Cardiac fibroblast (primary cell): ENCODE results near the gene TGFB2.

ENCODE experiments used
- DNase-seq, 2 donors: peaks; one replicate each; pipeline versions ENCODE4 v3.0.0 to v3.0.0-alpha.2; 2010; ENCODE audit warnings: low read depth in 2 of 2
- H3K4me3 ChIP-seq, 2 donors: replicated peaks in 1 of 2; 1 replicate in 1 of 2; 2 replicates in 1 of 2; pipeline ENCODE4 v1.5.1; 2011; ENCODE audit warnings: low read depth in 2 of 2, low read length in 2 of 2, mild to moderate bottlenecking in 2 of 2, moderate library complexity in 1 of 2
- CTCF ChIP-seq: IDR thresholded peaks from one replicate; pipeline ENCODE4 v1.5.1; 2011; ENCODE audit warnings: low read depth, mild to moderate bottlenecking, low read length, inconsistent platforms

The TGFB2 gene

GRCh38 chr1:218492874-218493273 is 147.7 kb downstream of the TGFB2 start:
- no peak for DNase-seq
- TF ChIP-seq CTCF, result no peak
- H3K4me3 ChIP-seq, result no peak overlapping the region

GRCh38 chr1:218493986-218494385 is 148.8 kb downstream of the TGFB2 start:
- no peak for DNase-seq
- no peak for TF ChIP-seq CTCF
- no peak overlapping the region for H3K4me3 ChIP-seq
